Measurements from ENCODE around the gene NFE2L3. TPM values are rescaled to one million over a fixed set of nuclear protein-coding genes. Genes with fewer than 3 reads are reported as not detected.

The NFE2L3 gene
- 1 to 10 TPM; 2.8 to 4.5 TPM for total RNA-seq

DNA sequence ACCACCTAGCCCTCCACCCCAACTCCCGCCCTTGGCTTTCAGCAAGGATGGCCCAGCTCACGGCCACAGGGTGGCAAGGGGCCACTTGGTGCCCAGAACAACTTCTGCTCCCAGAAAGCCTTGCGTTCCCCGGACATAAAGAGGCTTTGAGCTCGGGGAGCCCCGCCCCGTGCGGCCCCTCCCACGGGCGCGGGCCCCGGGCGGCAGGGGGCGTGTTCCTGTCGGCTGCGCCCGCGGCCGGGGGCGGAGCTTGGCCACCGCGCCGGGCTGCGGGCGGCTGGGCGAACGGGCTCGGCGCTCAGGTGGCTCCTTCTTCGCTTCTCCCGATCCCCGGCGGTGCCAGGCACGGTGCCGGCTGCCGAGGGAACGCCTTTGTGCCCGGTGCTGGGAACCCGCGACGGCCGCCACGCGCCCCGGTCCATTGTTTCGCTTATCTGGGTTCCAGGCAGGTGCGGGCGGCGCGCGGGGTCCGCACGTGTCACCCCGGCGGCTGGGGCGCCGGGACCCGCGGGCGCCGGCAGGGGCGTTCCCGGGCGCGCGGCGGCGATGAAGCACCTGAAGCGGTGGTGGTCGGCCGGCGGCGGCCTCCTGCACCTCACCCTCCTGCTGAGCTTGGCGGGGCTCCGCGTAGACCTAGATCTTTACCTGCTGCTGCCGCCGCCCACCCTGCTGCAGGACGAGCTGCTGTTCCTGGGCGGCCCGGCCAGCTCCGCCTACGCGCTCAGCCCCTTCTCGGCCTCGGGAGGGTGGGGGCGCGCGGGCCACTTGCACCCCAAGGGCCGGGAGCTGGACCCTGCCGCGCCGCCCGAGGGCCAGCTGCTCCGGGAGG, at the start of gene NFE2L3:
Gene NFE2L3, plus strand, starts transcription at position 246 of the 829 bp plus-strand sequence. Its CDS starts 301 bp downstream, at position 547.
- ATAC-seq (ENCODE audit: insufficient number of reproducible peaks, low FRiP score, low read depth) = no peak
- TF ChIP-seq, protein P1, sequence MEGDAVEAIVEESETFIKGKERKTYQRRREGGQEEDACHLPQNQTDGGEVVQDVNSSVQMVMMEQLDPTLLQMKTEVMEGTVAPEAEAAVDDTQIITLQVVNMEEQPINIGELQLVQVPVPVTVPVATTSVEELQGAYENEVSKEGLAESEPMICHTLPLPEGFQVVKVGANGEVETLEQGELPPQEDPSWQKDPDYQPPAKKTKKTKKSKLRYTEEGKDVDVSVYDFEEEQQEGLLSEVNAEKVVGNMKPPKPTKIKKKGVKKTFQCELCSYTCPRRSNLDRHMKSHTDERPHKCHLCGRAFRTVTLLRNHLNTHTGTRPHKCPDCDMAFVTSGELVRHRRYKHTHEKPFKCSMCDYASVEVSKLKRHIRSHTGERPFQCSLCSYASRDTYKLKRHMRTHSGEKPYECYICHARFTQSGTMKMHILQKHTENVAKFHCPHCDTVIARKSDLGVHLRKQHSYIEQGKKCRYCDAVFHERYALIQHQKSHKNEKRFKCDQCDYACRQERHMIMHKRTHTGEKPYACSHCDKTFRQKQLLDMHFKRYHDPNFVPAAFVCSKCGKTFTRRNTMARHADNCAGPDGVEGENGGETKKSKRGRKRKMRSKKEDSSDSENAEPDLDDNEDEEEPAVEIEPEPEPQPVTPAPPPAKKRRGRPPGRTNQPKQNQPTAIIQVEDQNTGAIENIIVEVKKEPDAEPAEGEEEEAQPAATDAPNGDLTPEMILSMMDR (IDR thresholded peaks at IDR 0.05) = no peak
- Histone ChIP-seq H3K9me3 (no peaks in the 10 kb centered on the region), H3K27ac (no peak within 1 kb of the TSS), H3K4me3 (peak within 1 kb of the TSS; percentile 72), H3K27me3 (replicated peaks; ENCODE audit: insufficient read depth) (peaks cover 4% of the 10 kb centered on the region), H3K36me3 (no peaks in the 10 kb centered on the region), H3K4me1 (ENCODE audit: control insufficient read depth in 1 of 2, low read depth in 2 of 2) (peaks cover 4 to 23% of the 10 kb centered on the region in 2 donors)
- no peak for DNase-seq (ENCODE audit: low spot score)

- Histone ChIP-seq H3K4me1 (ENCODE audit: control insufficient read depth in 1 of 2, low read depth in 2 of 2) (peaks cover 0 to 9% of the 10 kb centered on the region in 2 donors), H3K9me3 (no peaks in the 10 kb centered on the region), H3K36me3 (no peaks in the 10 kb centered on the region), H3K4me3 (no peak overlapping the region), H3K27me3 (replicated peaks; ENCODE audit: insufficient read depth) (no peaks in the 10 kb centered on the region), H3K27ac (no peak overlapping the region)
- DNase-seq (ENCODE audit: low spot score) (no peak), ATAC-seq (ENCODE audit: insufficient number of reproducible peaks, low FRiP score, low read depth) (no peak)
- TF ChIP-seq, protein P1 (IDR thresholded peaks at IDR 0.05) = no peak
Observed at GRCh38 chr7:26103596-26103995, 48.4 kb upstream of the NFE2L3 start.

- no peak overlapping the region for H3K4me3 ChIP-seq
- no peaks in the 10 kb centered on the region for H3K9me3 ChIP-seq
- DNase-seq (ENCODE audit: low spot score) (no peak), ATAC-seq (ENCODE audit: insufficient number of reproducible peaks, low FRiP score, low read depth) (no peak)
- H3K27ac ChIP-seq = no peak overlapping the region
- no peaks in the 10 kb centered on the region for H3K27me3 ChIP-seq (replicated peaks; ENCODE audit: insufficient read depth)
- peaks cover 0 to 9% of the 10 kb centered on the region in 2 donors for H3K4me1 ChIP-seq (ENCODE audit: control insufficient read depth in 1 of 2, low read depth in 2 of 2)
- no peaks in the 10 kb centered on the region for H3K36me3 ChIP-seq
- TF ChIP-seq, protein P1 (IDR thresholded peaks at IDR 0.05) = no peak
Observed at GRCh38 chr7:26105236-26105635, 46.8 kb upstream of the NFE2L3 start.

DNA sequence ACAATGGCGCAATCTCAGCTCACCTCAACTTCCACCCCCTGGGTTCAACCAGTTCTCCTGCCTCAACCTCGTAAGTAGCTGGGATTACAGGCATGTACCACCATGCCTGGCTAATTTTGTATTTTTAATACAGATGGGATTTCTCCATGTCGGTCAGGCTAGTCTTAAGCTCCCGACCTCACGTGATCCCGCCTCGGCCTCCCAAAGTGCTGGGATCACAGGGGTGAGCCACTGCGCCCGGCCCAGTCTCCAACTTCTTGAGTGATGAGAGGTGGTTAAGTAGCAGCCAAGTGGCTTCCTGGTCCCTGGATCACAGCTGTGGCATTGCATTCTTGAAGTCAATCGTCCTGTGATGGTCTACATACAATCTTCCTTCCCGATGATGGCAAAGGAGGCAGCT, 46.1 kb upstream of the NFE2L3 start:
- TF ChIP-seq, protein P1 (IDR thresholded peaks at IDR 0.05) = no peak
- no peak for DNase-seq (ENCODE audit: low spot score)
- H3K36me3 ChIP-seq = no peaks in the 10 kb centered on the region
- H3K9me3 ChIP-seq = no peaks in the 10 kb centered on the region
- H3K27me3 ChIP-seq (replicated peaks; ENCODE audit: insufficient read depth) = no peaks in the 10 kb centered on the region
- peaks cover 0 to 9% of the 10 kb centered on the region in 2 donors for H3K4me1 ChIP-seq (ENCODE audit: control insufficient read depth in 1 of 2, low read depth in 2 of 2)
- no peak overlapping the region for H3K4me3 ChIP-seq
- no peak for ATAC-seq (ENCODE audit: insufficient number of reproducible peaks, low FRiP score, low read depth)
- H3K27ac ChIP-seq = no peak overlapping the region

DNA sequence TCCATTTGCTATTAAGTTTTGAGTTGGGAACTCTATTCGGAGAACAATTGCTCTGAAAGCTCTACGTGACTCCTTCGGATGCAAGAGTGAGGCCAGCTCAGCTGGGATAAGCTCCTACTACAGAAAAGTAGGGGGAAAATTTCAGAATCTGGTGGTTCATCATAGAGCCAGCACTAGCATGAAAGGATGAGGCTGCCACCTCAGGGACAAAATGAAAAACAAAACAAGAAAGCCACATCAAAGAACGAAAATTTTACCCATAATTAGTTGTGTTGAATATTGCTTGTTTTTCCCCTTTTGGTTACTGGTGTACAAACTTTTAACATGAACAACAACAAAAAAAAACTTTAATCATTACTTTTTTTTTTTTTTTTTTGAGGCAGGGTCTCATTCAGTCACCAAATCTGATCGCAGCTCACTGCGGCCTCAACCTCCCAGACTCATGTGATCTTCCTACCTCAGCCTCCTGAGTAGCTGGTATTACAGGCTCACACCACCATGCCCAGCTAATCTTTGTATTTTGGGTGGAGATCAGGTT, 39.7 kb upstream of the NFE2L3 start:
- Histone ChIP-seq H3K4me3 (no peak overlapping the region), H3K4me1 (ENCODE audit: control insufficient read depth in 1 of 2, low read depth in 2 of 2) (no peaks in the 10 kb centered on the region), H3K27ac (no peak overlapping the region), H3K36me3 (no peaks in the 10 kb centered on the region), H3K27me3 (replicated peaks; ENCODE audit: insufficient read depth) (no peaks in the 10 kb centered on the region), H3K9me3 (no peaks in the 10 kb centered on the region)
- DNase-seq (ENCODE audit: low spot score) (no peak), ATAC-seq (ENCODE audit: insufficient number of reproducible peaks, low FRiP score, low read depth) (no peak)
- TF ChIP-seq, protein P1 (IDR thresholded peaks at IDR 0.05) = no peak

Measured in thoracic aorta (tissue), 2 donors.